ENCODE results near the gene TNXB. TPM values are rescaled to one million over a fixed set of nuclear protein-coding genes. Genes with fewer than 3 reads are reported as not detected.

TNXB gene
- total RNA-seq, 1 donor from 2014 or later = 130 TPM

DNA sequence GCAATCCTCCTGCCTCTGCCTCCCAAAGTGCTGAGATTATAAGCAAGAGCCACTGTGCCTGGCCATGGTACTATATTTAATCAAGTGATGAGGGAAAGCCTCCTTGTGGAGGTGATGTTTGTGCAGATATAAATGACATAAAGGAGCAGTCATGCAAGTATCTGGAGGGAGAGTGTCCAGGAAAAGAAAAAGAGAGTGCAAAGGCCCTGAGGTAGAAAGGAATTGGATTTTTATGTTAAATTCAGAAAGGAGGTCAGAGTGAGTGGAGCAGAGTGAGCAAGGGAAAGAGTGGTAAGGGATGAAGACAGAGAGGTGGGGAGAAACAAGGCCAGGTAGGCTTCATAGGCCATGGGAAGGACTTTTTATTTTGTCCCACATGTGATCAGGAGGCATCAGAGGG, 28.3 kb upstream of the TNXB start:
- Histone ChIP-seq H3K27ac (ENCODE audit: low read depth, low read length) (no peak overlapping the region), H3K9ac (ENCODE audit: low read depth in 1 of 3, low read length in 3 of 3) (no peak overlapping the region), H3K9me3 (ENCODE audit: control insufficient read depth in 3 of 3, low read length in 3 of 3) (no peaks in the 10 kb centered on the region), H3K36me3 (ENCODE audit: control insufficient read depth in 3 of 3, insufficient read depth in 3 of 3, low read length in 3 of 3) (no peaks in the 10 kb centered on the region), H3K4me3 (ENCODE audit: low read length in 3 of 3) (no peak overlapping the region), H3K27me3 (ENCODE audit: control insufficient read depth in 3 of 3, insufficient read depth in 3 of 3, low read length in 3 of 3) (no peaks in the 10 kb centered on the region), H3K4me1 (ENCODE audit: control insufficient read depth in 3 of 3, insufficient read depth in 3 of 3, low read length in 3 of 3) (no peaks in the 10 kb centered on the region)

DNA sequence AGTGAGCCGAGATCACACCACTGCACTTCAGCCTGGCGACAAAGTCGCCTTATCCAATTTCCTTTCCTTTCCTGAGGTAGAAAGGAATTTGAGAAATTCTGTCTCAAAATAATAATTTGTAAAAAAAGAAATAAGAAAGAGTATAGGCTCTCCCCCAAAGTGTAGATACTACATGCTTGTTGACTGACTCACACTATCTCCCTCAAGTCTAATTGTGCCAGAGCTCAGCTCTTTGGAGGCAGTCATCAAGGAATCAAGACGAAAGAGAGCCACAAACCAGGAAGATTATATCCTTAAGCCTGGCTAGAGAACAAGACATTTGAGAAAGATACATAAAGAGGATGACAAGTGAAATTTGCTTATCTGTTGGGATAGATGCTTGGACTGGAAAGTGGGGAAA, 24.6 kb upstream of the TNXB start:
- Histone ChIP-seq H3K4me3 (ENCODE audit: low read length in 3 of 3) (no peak overlapping the region), H3K36me3 (ENCODE audit: control insufficient read depth in 3 of 3, insufficient read depth in 3 of 3, low read length in 3 of 3) (no peaks in the 10 kb centered on the region), H3K9ac (ENCODE audit: low read depth in 1 of 3, low read length in 3 of 3) (no peak overlapping the region), H3K27ac (ENCODE audit: low read depth, low read length) (no peak overlapping the region), H3K4me1 (ENCODE audit: control insufficient read depth in 3 of 3, insufficient read depth in 3 of 3, low read length in 3 of 3) (peaks cover 10 to 13% (median 10%) of the 10 kb centered on the region in 3 donors), H3K27me3 (ENCODE audit: control insufficient read depth in 3 of 3, insufficient read depth in 3 of 3, low read length in 3 of 3) (no peaks in the 10 kb centered on the region), H3K9me3 (ENCODE audit: control insufficient read depth in 3 of 3, low read length in 3 of 3) (no peaks in the 10 kb centered on the region)

DNA sequence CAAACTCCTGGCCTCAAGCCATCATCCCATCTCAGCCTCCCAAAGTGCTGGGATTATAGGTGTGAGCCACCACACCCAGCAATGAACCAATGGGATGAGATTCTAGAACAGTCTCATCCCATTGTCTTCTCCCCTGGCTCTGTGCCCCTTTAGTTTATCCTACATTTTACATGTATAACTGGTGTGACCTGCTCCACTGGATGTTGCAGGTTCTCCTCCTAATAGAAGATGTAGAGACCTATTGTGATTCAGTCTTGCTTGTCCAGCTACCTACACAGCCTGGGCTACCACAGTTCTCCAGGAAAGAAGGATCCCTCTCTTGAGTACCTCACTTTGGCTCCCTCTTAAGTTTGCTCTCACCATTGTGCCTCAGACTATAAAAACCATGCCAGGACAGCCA, 23.0 kb upstream of the TNXB start:
- H3K9ac ChIP-seq (ENCODE audit: low read depth in 1 of 3, low read length in 3 of 3) = no peak overlapping the region
- H3K27ac ChIP-seq (ENCODE audit: low read depth, low read length) = no peak overlapping the region
- H3K4me3 ChIP-seq (ENCODE audit: low read length in 3 of 3) = no peak overlapping the region
- peaks cover 20 to 22% (median 21%) of the 10 kb centered on the region in 3 donors for H3K4me1 ChIP-seq (ENCODE audit: control insufficient read depth in 3 of 3, insufficient read depth in 3 of 3, low read length in 3 of 3)
- no peaks in the 10 kb centered on the region for H3K9me3 ChIP-seq (ENCODE audit: control insufficient read depth in 3 of 3, low read length in 3 of 3)
- no peaks in the 10 kb centered on the region for H3K27me3 ChIP-seq (ENCODE audit: control insufficient read depth in 3 of 3, insufficient read depth in 3 of 3, low read length in 3 of 3)
- H3K36me3 ChIP-seq (ENCODE audit: control insufficient read depth in 3 of 3, insufficient read depth in 3 of 3, low read length in 3 of 3) = peaks cover 0 to 3% (median 0%) of the 10 kb centered on the region in 3 donors

DNA sequence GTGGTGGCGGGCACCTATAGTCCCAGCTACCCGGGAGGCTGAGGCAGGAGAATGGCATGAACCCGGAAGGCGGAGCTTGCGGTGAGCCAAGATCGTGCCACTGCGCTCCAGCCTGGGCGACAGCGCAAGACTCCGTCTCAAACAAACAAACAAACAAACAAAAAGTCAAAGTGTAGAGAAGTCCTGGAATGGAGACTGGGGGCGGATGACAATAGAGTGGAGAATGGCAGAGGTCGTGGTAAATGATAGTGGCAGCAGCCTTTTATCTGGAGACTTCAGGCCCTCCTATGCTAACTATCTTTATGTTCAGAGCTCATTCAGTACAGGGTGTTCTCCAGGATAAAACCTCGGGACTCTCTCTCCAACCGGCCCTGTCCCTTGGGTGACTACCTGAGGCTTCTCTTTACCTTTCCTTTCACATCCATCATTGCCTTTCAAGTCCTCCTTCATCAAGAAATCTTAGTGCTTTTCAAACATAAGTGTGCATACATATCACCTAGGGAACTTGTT, 22.4 kb upstream of the TNXB start:
- Histone ChIP-seq H3K9me3 (ENCODE audit: control insufficient read depth in 3 of 3, low read length in 3 of 3) (no peaks in the 10 kb centered on the region), H3K36me3 (ENCODE audit: control insufficient read depth in 3 of 3, insufficient read depth in 3 of 3, low read length in 3 of 3) (peaks cover 0 to 9% (median 2%) of the 10 kb centered on the region in 3 donors), H3K27ac (ENCODE audit: low read depth, low read length) (no peak overlapping the region)

DNA sequence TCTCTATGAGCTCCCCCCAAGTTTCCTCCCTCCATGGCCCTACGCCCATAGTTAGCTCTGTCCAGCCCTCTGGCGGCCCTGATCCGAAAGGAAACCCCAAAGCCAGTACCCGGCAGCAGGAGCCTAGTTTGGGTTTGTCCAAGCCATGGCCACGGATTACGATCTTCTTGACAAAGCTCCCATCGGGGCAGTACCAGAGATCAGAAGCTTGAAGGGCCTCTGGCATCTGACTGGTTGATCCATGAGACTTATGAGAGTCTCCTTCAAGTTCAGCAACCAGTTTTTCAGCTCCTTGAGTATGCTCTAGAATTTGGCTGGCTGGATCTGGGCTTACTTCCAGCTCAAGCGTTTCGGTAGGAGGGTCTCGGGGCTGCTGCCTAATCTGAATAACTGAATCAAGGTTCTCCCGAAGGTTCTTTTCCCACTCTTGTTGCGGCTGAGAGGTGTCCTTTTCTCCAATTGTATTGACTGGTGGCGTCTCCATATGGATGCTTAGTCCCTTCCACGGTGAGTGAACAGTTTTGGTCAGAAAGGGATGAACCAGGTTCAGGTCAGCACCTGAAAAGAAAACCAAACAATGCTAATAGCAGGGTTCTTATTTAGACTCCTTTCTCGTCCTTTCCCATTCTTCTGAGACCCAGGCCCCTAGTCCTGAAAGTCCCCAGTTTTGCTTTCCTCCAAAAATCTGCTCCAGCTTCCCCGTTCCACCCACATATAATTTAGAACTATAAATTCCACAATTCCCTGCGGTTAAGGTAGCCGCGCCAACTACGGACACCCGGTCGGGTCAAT, 20.4 kb upstream of the TNXB start:
- H3K9ac ChIP-seq (ENCODE audit: low read depth in 1 of 3, low read length in 3 of 3) = peak overlapping the region; percentile 83 to 86 (median 86)
- H3K27me3 ChIP-seq (ENCODE audit: control insufficient read depth in 3 of 3, insufficient read depth in 3 of 3, low read length in 3 of 3) = no peaks in the 10 kb centered on the region

More for the DNA sequence above, 22.4 kb upstream of the TNXB start:
- H3K4me1 ChIP-seq (ENCODE audit: control insufficient read depth in 3 of 3, insufficient read depth in 3 of 3, low read length in 3 of 3) = peaks cover 24 to 27% (median 27%) of the 10 kb centered on the region in 3 donors
- H3K27me3 ChIP-seq (ENCODE audit: control insufficient read depth in 3 of 3, insufficient read depth in 3 of 3, low read length in 3 of 3) = no peaks in the 10 kb centered on the region
- H3K4me3 ChIP-seq (ENCODE audit: low read length in 3 of 3) = no peak overlapping the region
- H3K9ac ChIP-seq (ENCODE audit: low read depth in 1 of 3, low read length in 3 of 3) = no peak overlapping the region

DNA sequence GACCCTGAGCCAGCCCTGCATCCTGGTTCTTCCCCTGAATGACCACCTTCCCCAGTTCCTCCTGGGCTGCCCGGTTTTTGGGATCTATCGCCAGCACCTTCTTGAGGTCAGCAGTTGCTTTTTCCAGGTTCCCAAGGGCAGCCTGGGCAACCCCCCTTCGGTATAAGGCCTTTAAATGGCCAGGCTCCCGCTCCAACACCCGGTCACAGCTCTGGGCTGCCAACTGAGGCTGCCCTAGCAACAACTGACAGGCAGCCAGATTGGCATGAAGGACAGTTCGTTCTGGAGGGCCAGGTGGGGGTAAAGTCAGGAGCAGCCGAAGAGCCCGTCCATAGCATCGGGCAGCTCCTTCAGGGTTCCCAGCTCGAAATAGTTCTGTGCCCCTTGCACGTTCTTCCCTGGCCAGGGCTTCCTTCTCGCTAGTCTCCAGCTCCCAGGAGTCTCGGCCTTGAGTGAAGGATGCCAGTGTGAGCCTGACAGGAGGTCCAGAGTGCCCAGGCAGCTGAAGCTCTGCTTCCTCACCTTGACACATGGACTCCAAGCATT, 19.7 kb upstream of the TNXB start:
- H3K4me1 ChIP-seq (ENCODE audit: control insufficient read depth in 3 of 3, insufficient read depth in 3 of 3, low read length in 3 of 3) = peaks cover 24 to 31% (median 28%) of the 10 kb centered on the region in 3 donors
- H3K4me3 ChIP-seq (ENCODE audit: low read length in 3 of 3) = peak overlapping the region; percentile 61 to 94 (median 83)
- no peaks in the 10 kb centered on the region for H3K9me3 ChIP-seq (ENCODE audit: control insufficient read depth in 3 of 3, low read length in 3 of 3)
- peak overlapping the region; percentile 91 for H3K27ac ChIP-seq (ENCODE audit: low read depth, low read length)
- H3K27me3 ChIP-seq (ENCODE audit: control insufficient read depth in 3 of 3, insufficient read depth in 3 of 3, low read length in 3 of 3) = no peaks in the 10 kb centered on the region
- peak overlapping the region; percentile 24 to 86 (median 83) for H3K9ac ChIP-seq (ENCODE audit: low read depth in 1 of 3, low read length in 3 of 3)
- peaks cover 20 to 21% (median 21%) of the 10 kb centered on the region in 3 donors for H3K36me3 ChIP-seq (ENCODE audit: control insufficient read depth in 3 of 3, insufficient read depth in 3 of 3, low read length in 3 of 3)

More for the DNA sequence above, 20.4 kb upstream of the TNXB start:
- H3K36me3 ChIP-seq (ENCODE audit: control insufficient read depth in 3 of 3, insufficient read depth in 3 of 3, low read length in 3 of 3) = peaks cover 15 to 19% (median 16%) of the 10 kb centered on the region in 3 donors
- H3K4me1 ChIP-seq (ENCODE audit: control insufficient read depth in 3 of 3, insufficient read depth in 3 of 3, low read length in 3 of 3) = peaks cover 24 to 31% (median 28%) of the 10 kb centered on the region in 3 donors
- no peaks in the 10 kb centered on the region for H3K9me3 ChIP-seq (ENCODE audit: control insufficient read depth in 3 of 3, low read length in 3 of 3)
- peak overlapping the region; percentile 91 for H3K27ac ChIP-seq (ENCODE audit: low read depth, low read length)
- H3K4me3 ChIP-seq (ENCODE audit: low read length in 3 of 3) = peak overlapping the region; percentile 61 to 94 (median 83)

DNA sequence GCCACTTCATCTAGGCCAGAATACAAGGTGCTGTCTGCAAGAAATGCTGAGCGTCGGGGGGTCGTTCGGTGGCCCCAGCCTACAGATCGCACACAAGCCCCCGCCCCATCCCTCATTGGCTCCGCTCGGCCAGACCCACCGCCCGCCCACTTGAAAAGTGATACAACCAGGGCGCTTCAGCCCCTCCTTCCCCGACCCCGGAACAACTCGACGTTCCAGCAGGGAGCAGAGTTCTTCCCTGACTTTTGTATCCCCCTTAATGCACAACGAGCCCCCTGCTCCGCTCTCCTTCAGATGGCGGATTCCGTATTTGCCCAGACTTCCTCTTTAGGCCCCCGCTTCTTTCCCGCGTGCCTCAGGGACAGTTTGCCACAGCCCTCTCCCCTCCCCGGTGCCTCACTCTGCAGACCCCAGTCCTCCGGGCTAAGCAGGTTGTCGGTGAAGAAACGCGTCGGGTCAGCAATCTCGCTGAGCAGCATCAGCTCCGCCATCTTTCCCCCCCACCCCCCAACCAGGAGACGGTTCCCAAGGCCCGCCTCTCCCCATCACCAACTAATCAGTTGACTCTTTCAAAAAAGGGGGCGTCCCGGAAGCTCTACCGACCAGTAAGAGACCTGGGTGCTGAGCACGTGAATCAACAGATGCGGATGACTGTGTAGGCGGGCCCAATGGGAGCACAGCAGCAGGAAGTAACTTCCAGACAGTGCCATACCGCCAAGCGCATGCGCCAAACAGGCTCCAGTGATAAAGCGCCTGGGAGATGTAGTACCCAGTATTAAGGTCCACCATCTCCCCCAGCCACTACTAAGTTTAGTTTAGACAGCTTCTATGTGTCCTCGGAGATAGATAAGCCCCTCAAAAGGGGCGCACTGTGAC, 18.8 kb upstream of the TNXB start, which contains the start of gene ATF6B:
TSS of gene ATF6B (minus strand) at position 530 of the 876 bp plus-strand sequence. CDS start at position 491, 39 bp downstream.
- H3K9me3 ChIP-seq (ENCODE audit: control insufficient read depth in 3 of 3, low read length in 3 of 3) = no peaks in the 10 kb centered on the region
- no peaks in the 10 kb centered on the region for H3K27me3 ChIP-seq (ENCODE audit: control insufficient read depth in 3 of 3, insufficient read depth in 3 of 3, low read length in 3 of 3)
- peak within 1 kb of the TSS; percentile 97 to 100 (median 99) for H3K4me3 ChIP-seq (ENCODE audit: low read length in 3 of 3)
- H3K36me3 ChIP-seq (ENCODE audit: control insufficient read depth in 3 of 3, insufficient read depth in 3 of 3, low read length in 3 of 3) = peaks cover 24 to 26% (median 25%) of the 10 kb centered on the region in 3 donors
- peak within 1 kb of the TSS; percentile 91 for H3K27ac ChIP-seq (ENCODE audit: low read depth, low read length)
- H3K9ac ChIP-seq (ENCODE audit: low read depth in 1 of 3, low read length in 3 of 3) = peak within 1 kb of the TSS; percentile 90 to 97 (median 97)
- peaks cover 24 to 31% (median 28%) of the 10 kb centered on the region in 3 donors for H3K4me1 ChIP-seq (ENCODE audit: control insufficient read depth in 3 of 3, insufficient read depth in 3 of 3, low read length in 3 of 3)

DNA sequence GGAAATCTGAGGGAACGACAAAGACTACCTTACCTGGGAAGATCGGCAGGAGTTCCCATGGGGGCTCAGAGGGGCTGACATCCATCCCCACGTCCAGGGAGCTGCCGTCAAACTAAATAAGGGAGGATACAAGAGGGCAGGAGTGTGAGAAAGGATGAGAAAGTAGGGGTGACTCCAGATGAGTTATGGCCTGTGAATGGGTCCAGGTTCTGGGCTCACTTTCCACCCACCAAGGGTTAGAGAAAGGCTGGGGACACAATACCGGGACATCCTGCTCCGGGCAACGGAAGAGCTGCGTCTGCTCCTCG, 18.2 kb upstream of the TNXB start:
- peak overlapping the region; percentile 89 for H3K27ac ChIP-seq (ENCODE audit: low read depth, low read length)
- H3K9me3 ChIP-seq (ENCODE audit: control insufficient read depth in 3 of 3, low read length in 3 of 3) = no peaks in the 10 kb centered on the region
- H3K27me3 ChIP-seq (ENCODE audit: control insufficient read depth in 3 of 3, insufficient read depth in 3 of 3, low read length in 3 of 3) = no peaks in the 10 kb centered on the region

DNA sequence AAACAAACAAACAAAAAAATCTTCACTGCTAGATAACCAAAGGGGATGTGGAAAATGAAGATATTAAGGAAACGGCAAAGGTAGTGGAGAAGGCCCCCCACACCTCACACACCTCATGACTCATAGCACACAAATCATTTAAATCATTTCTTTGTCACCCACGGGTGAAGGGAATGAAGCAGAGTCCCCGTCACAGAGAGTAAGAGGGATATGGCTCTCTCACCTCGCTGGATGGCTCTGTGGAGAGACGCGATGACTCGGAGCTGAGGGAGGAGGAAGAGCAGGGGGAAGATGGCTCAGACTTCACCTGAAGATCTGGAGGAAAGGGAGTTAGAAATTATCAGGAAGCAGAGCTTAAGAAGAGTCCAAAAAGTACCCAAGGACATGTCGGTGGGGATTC, 17.7 kb upstream of the TNXB start:
- H3K27me3 ChIP-seq (ENCODE audit: control insufficient read depth in 3 of 3, insufficient read depth in 3 of 3, low read length in 3 of 3) = no peaks in the 10 kb centered on the region
- H3K9ac ChIP-seq (ENCODE audit: low read depth in 1 of 3, low read length in 3 of 3) = peak overlapping the region in 2 of 3 donors; percentile 90 to 97
- no peak overlapping the region for H3K27ac ChIP-seq (ENCODE audit: low read depth, low read length)
- H3K4me1 ChIP-seq (ENCODE audit: control insufficient read depth in 3 of 3, insufficient read depth in 3 of 3, low read length in 3 of 3) = peaks cover 24 to 31% (median 28%) of the 10 kb centered on the region in 3 donors
- peak overlapping the region; percentile 97 to 100 (median 99) for H3K4me3 ChIP-seq (ENCODE audit: low read length in 3 of 3)
- no peaks in the 10 kb centered on the region for H3K9me3 ChIP-seq (ENCODE audit: control insufficient read depth in 3 of 3, low read length in 3 of 3)
- peaks cover 28 to 32% (median 30%) of the 10 kb centered on the region in 3 donors for H3K36me3 ChIP-seq (ENCODE audit: control insufficient read depth in 3 of 3, insufficient read depth in 3 of 3, low read length in 3 of 3)

More for the DNA sequence above, 18.2 kb upstream of the TNXB start:
- peak overlapping the region; percentile 90 to 97 (median 97) for H3K9ac ChIP-seq (ENCODE audit: low read depth in 1 of 3, low read length in 3 of 3)
- H3K4me3 ChIP-seq (ENCODE audit: low read length in 3 of 3) = peak overlapping the region; percentile 97 to 100 (median 99)
- peaks cover 24 to 28% (median 27%) of the 10 kb centered on the region in 3 donors for H3K36me3 ChIP-seq (ENCODE audit: control insufficient read depth in 3 of 3, insufficient read depth in 3 of 3, low read length in 3 of 3)
- H3K4me1 ChIP-seq (ENCODE audit: control insufficient read depth in 3 of 3, insufficient read depth in 3 of 3, low read length in 3 of 3) = peaks cover 24 to 31% (median 28%) of the 10 kb centered on the region in 3 donors

Measured in skeletal muscle tissue (tissue), 4 donors.